HG03139 (cell line): ENCODE measurements around the gene CACNB2.
A peak's percentile ranks its signal among the peaks of the same experiment; 100 is the strongest.
"Not testable (repeated sequence)": the region's sequence is repeated elsewhere in the genome, so short reads cannot be mapped to it uniquely, and the experiment has no call there.

Source experiments
- ATAC-seq: cut with Tn5 transposase; IDR thresholded peaks from one replicate; pipeline ENCODE4 v1.9.1; 2021; ENCODE audit not compliant: unreplicated experiment

The CACNB2 gene

GRCh38 chr10:18554479-18554878 is 414.3 kb downstream of the CACNB2 start:
- ATAC-seq, result no peak

DNA sequence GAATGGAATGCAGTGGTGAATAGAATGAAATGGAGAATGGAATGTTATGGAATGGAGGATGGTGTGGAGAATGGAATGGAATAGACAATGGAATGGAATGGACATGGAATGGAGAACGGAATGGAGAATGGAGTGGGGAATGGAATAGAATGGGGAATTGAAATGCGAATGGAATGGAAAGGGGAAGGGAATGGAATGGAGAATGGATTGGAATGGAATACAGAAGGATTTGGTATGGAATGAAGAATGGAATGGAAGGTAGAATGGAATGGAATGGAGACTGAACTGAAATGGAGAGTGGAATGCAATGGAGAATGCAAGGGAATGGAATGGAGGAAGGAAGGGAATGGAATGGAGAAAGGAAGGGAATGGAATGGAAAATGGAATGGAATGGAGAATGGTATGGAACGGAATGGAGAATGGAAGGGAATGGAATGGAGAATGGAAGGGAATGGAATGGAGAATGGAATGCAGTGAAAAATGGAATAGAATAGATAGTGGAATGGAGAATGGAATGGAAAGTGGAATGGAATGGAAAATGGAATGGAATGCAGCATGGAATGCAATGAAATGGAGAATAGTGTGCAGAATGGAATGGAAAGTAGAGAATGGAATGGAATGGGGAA is 416.4 kb downstream of the CACNB2 start:
- no peak for ATAC-seq

- ATAC-seq, result no peak
Observed at GRCh38 chr10:18557960-18558359, 417.7 kb downstream of the CACNB2 start.

- ATAC-seq, result no peak
Observed at GRCh38 chr10:18561861-18562551, 421.8 kb downstream of the CACNB2 start.

DNA sequence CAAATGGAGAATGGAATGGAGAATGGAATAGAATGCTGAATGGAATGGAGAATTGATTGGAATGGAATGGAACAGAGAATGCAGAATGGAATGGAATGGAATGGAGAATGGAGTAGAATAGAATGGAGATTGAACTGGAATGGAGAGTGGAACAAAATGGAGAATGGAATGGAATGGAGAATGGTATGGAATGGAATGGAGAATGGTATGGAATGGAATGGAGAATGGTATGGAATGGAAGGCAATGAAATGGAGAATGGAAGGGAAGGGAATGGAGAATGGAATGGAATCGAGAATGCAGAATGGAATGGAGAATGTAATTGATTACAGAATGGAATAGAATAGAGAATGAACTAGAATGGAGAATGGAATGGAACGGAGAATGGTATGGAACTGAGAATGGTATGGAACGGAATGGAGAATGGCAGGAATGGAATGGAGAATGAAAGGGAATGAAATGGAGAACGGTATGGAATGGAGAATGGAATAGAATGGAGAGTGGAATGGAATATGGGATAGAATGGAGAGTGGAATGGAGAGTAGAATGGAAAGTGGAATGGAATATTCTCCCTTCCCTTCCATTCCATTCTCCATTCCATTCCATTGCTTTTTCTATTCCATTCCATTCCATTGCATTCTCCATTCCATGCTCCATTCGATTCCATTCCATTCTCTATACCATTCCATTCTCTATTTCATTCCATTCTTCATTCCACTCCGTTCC is 422.9 kb downstream of the CACNB2 start:
- no peak for ATAC-seq

DNA sequence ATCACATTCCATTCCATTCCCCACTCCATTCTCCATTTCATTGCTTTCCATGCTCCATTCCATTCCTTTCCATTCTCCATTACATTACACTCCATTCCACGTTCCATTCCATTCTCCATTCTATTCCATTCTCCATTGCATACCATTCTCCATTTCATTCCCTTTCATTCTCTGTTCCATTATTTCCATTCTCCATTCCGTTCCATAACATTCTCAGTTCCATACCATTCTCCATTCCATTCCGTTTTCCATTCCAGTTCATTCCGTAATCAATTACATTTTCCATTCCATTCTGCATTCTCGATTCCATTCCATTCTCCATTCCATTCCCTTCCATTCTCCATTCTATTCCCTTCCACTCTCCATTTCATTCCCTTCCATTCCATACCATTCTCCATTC is 424.8 kb downstream of the CACNB2 start:
- no peak for ATAC-seq

- ATAC-seq, result no peak
Observed at GRCh38 chr10:18566177-18566576, 426.0 kb downstream of the CACNB2 start.

DNA sequence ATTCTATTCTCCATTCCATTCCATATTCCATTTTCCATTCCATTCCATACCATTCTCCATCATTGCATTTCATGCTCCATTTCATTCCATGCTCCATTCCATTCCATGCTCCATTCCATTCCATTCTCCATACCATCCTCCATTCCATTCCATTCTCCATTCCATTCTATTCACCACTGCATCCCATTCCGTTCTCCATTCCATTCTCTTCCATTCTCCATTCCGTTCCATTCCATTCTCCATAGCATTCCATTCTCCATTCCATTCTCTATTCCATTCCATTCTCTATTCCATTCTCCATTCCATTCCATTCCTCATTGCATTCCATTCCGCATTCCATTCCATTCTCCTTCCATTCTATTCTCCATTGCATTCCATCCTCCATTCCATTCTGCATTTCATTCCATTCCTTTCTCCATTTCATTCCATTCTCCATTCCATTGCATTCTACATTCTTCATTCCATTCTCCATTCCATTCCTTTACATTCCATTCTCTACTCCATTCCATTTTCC is 427.2 kb downstream of the CACNB2 start:
- ATAC-seq, result no peak

DNA sequence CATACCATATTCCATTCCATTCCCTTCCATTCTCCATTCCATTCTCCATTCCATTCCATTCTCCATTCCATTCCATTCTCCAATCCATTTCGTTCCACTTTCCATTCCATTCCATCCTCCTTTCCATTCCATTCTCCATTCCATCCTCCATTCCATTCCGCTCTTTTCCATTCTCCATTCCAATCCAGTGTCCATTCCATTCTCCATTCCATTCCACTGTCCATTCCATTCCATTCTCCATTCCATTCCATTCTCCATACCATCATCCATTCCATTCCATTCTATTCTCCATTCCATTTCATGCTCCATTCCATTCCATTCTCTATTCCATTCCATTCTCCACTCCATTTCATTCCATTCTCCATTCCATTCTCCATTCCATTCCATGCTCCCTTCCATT is 430.2 kb downstream of the CACNB2 start:
- ATAC-seq, result not testable (repeated sequence)

GRCh38 chr10:18571076-18571475 is 430.9 kb downstream of the CACNB2 start:
- no peak for ATAC-seq

- ATAC-seq, result no peak
Observed at GRCh38 chr10:18571780-18572179, 431.6 kb downstream of the CACNB2 start.

GRCh38 chr10:18572959-18573561 is 432.8 kb downstream of the CACNB2 start:
- no peak for ATAC-seq

GRCh38 chr10:18576586-18576985 is 436.4 kb downstream of the CACNB2 start:
- no peak for ATAC-seq

DNA sequence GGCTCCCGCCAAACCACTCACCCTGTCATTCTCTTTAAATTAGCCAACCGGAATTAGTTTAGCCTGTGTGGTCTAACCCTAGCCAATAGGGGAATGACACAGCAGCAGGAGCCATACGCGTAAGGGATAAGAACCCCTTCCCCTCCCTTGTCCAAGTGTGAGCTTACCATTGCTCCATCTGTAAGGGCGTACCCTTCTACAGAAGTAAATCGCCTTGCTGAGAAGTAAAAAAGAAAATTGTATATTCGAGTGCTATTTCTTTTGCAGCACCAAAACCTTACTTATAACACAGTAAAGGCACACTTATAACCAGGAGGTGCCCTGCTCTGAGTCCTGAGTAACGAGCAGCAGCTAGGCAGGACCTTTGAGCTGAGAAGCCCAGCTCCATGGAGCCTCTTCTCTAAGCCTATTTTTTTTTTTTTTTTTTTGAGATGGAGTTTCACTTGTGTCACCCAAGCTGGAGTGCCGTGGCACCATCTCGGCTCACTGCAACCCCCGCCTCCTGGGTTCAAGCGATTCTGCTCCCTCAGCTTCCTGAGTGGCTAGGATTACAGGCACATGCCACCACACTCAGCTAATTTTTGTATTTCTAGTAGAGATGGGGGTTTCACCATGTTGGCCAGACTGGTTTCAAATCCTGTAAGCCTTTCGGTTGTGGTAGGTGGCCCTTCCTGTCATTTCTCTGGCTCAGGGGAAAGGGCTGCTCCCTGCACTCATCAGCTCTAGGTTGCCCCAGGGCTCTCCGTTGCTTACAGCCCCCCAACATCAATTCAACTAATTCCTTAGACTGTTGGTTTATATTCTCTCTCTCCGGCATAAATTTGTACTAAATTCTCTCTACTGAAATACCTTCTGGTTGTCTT is 437.8 kb downstream of the CACNB2 start:
- ATAC-seq, result no peak

DNA sequence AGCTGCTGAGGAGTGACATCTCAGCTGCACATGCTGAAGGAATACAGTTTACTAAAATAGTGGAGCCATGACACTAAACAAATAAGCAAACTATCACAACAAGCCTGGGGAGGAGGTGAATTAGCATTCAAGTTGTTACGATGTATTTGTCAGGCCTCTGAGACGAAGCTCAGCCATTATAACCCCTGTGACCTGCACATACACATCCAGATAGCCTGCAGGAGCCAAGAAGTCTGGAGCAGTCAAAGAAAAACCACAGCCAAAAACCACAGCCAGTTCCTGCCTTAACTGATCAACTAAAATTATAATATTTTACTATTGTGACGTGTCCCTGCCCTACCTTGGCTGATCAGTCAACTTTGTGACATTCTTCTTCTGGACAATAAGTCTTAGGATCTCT is 442.6 kb downstream of the CACNB2 start:
- peak; percentile 67 for ATAC-seq

GRCh38 chr10:18583575-18584270 is 443.5 kb downstream of the CACNB2 start:
- no peak for ATAC-seq

GRCh38 chr10:18586637-18587036 is 446.4 kb downstream of the CACNB2 start:
- ATAC-seq, result not testable (repeated sequence)

DNA sequence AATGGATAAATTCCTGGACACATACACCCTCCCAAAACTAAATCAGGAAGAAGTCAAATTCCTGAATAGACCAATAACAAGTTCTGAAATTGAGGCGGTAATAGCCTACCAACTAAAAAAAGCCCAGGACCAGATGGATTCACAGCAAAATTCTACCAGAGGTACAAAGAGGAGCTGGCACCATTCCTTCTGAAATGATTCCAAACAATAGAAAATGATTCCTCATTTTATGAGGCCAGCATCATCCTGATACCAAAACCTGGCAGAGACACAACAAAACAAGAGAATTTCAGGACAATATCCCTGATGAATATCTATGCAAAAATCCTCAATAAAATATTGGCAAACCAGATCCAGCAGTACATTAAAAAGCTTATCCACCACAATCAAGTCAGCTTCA is 450.9 kb downstream of the CACNB2 start:
- ATAC-seq, result not testable (repeated sequence)
